ENCODE results near the gene GJB5.
"Not testable (repeated sequence)": the region's sequence is repeated elsewhere in the genome, so short reads cannot be mapped to it uniquely, and the experiment has no call there.

The GJB5 gene

DNA sequence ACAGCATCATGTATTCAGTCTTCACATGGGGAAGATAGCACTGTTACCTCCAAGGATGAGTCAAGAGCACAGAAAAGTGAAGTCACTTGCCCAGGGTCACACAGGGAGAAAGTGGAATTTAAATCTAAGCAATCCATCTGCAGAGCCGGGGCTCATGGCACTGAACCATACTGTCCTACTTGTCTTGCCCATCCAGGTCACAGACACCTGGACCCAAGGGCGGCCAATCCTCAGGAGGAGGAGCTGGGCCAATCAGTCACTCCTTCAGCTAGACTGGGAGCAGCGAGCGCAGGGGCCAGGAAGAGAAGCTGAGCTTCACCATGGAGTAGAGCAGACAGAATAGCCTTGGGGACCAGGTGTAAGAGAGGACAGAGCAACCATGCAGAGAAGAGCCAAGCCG lies 9.2 kb upstream of the GJB5 start:
- DNase-seq (ENCODE audit: low spot score), result no peak

DNA sequence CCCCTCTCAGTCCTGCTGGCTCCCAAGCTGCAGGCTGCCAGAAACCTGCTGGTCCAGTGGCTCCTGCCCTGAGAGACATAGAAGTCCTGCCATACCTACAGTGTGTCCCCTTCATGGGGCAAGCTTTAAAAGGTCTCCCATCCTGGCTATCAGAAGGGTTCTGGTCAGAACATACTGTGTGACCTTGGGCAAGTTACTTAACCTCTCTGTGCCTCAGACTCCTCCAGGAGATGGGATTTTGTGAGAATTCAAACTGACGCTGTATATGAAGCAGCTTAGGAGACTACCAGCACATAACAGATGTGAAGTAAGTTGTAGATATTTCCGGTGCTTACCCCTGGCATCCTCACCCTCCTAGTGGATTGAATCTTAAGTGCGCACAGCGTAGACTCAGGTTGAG lies 8.7 kb upstream of the GJB5 start:
- no peak for DNase-seq (ENCODE audit: low spot score)

DNA sequence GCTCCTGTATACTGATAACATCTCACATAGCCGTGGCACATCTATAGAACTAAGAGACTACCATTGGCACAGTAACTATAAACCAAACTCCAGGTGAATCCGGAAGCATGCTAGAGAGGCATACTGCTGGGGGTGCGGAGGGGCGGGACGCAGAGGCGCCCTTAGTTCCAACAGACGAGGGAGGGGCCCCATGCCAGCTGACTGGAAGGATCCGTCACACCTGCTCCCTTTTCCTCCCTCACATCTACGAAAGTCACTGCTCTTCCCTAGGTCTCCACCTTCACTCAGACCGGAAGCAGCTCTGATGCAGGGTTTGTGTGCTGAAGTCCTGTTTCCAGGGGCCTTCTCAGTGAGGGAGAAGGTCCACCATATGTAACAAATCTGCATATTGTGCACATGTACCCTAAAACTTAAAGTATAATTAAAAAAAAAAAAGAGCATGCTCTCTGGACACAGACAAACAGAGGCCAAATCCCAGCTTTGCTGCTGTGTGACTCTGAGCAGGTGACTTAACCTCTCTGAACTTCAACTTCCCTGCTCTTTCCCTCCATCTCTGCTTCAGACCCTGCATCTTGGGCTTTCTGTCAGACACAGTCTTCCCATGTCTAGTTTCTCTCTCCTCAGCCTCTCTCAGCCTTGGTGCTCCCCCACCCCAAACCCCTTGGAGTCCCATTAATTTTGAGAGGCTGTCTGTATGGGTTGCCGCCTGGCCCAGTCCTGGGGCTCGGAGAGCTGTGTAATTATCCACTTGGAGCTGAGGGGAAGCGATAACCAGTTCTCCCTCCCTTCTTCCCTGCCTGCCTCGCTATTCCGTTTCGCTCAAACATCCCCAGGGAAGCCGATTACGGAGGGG lies 7.8 kb upstream of the GJB5 start:
- DNase-seq (ENCODE audit: low spot score), result no peak

DNA sequence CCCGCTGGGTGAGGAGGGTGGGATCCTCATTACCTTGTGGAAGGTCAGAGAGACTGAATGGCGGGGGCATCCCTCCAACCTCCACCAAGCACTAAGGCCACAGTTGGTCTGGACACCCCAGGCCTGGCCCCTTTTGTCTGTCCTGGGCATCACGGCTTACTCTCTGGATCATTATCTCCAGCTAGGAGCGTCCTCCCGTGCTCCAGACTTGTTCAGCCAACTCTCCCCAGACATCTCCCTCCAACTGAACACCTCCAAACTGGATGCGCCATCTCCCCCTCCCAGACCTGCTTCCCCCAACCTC lies 7.3 kb upstream of the GJB5 start:
- no peak for DNase-seq (ENCODE audit: low spot score)

DNA sequence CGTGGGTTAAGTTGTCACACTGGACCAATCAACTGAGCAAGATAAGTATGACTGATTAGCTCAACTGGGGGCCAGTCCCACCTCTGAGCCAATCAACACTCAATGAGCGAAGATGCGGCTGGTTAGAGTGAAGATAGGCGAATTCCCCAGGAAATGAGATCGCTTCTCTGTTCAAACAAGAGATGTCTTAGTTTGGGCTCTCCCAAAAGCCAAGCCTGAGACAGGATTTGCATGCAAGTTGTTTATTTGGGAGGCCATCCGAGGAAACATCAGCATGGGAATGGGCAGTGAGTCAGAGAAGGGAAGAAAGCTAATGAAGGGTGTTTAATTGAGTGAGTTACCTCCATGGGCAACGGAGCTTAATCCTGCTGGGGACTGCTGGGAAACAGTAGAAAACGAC lies 4.9 kb upstream of the GJB5 start:
- DNase-seq (ENCODE audit: low spot score), result no peak

DNA sequence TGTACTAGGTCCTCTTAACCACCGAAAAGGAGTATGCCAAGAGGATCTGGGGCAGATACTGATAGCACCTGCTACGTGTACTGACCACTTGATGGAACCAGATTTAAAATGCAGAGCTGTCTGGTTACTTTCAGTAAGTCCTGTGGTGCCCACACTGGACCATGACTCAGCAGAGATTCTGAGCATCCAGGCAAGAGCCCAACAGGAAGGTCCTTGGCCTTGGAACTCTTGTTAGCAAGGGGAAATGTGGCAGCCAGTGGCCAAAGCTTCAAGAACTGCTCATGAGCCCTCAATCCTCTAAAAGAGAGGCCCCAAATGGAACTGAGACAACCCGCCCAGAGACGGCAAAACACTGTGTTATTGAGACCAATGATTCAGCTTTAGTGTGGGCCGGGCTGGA lies 4.2 kb upstream of the GJB5 start:
- no peak for DNase-seq (ENCODE audit: low spot score)

DNA sequence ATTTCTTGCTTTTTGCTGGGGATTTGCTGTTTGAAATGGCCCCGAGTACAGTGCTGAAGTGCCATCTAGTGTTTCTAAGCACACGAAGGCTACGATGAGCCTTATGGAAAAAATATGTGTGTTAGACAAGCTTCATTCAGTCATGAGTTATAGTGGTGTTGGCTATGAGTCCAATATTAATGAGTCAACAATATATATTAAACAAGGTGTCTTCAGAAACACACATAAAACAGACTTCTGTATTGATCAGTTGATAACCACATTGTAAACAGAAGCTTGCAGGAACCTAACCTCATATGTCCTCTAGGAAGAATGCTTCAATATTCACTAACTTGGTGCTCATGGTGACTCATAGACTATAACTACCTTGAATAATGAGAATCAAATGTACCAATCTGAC lies 1.7 kb upstream of the GJB5 start:
- DNase-seq (ENCODE audit: low spot score), result no peak

DNA sequence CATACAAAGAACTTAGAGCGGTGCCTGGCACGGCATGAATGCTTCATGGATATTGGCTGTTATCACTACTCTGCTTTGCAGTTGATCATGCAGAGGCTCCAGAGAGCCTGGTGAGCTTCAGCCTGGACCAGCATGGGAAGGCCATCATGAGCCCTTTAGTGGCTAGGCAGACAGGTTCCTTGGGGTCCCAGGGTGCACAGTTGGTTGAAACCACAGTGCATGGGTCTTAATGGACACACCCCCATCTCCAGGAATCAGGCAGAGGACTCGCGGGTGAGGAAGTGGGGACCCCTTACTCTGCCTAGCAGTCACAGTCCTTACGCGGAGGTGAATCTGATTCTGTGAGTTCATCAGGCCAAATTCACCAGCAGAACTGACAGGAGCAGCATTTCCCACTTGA lies 1.1 kb downstream of the GJB5 start:
- no peak for DNase-seq (ENCODE audit: low spot score)

DNA sequence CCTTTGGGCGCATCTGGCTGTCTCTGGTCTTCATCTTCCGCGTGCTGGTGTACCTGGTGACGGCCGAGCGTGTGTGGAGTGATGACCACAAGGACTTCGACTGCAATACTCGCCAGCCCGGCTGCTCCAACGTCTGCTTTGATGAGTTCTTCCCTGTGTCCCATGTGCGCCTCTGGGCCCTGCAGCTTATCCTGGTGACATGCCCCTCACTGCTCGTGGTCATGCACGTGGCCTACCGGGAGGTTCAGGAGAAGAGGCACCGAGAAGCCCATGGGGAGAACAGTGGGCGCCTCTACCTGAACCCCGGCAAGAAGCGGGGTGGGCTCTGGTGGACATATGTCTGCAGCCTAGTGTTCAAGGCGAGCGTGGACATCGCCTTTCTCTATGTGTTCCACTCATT lies 2.5 kb downstream of the GJB5 start:
- DNase-seq (ENCODE audit: low spot score), result no peak

DNA sequence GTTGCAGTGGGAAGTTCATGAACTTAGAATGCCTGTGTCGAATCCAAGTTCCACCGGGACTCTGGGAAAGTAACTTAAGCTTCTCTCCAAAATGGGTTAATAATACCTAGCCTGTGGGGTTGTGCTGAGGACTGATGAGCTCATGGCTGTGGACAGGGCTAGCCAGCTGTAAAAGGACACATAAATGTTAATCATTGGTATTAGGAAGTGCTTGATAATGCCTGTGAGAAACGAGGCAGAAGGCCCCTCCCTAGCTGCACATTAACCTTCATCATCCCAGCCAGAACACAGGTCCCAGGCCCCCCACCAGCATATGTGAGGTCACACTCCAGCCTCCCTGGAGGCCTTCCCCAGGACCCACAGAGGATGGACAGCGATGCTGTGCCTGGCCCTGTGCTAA lies 3.9 kb downstream of the GJB5 start:
- no peak for DNase-seq (ENCODE audit: low spot score)

DNA sequence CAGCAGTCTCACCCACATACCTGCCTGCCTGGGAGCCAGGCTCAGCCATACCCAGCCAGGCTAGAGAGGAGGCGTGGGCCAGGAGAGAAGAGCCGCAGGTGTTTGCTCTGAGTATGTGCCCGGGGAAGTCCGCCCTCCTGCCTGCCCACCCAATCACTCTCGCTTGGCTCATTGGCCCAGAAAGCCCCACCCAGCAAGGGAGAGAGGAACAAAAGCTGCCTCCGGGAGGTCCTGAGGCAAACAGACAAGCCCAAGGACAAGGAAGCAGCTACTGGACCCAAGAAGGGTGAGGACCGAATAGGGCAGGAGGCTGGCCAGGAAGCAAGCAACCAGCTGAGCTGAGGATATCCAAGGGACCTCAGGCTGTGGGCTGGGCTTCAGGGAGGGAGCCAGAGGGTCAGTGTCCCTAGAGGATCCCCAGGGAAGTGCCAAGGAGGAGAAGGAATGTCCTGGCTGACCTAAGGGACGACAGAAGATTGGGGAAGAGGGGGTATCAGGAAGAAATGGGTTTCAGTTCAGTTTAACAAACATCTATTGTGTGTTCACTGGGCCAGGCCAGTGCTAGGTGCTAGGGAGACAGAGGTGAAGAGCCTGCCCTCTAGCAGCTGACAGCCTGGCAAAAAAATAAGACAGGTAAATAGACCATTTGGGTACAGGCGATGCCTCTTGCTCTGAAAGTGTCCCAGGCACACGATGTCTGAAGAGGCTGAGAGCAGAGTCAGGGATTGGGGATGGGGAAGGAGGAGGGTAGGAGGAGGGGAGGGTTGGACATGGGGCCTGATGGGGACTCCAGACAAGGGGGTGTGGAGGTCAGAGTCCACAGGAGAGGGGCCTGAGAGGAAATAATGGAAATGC lies 4.9 kb downstream of the GJB5 start, which contains the start of gene GJB4:
GJB4 (plus strand) TSS at position 238 of the 855 bp plus-strand sequence. CDS start 1,515 bp downstream, outside the sequence.
- no peak for DNase-seq (ENCODE audit: low spot score)

DNA sequence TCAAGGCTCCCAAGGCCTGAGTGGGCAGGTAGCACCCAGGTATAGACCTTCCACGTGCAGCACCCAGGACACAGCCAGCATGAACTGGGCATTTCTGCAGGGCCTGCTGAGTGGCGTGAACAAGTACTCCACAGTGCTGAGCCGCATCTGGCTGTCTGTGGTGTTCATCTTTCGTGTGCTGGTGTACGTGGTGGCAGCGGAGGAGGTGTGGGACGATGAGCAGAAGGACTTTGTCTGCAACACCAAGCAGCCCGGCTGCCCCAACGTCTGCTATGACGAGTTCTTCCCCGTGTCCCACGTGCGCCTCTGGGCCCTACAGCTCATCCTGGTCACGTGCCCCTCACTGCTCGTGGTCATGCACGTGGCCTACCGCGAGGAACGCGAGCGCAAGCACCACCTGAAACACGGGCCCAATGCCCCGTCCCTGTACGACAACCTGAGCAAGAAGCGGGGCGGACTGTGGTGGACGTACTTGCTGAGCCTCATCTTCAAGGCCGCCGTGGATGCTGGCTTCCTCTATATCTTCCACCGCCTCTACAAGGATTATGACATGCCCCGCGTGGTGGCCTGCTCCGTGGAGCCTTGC lies 6.4 kb downstream of the GJB5 start:
- no peak for DNase-seq (ENCODE audit: low spot score)

DNA sequence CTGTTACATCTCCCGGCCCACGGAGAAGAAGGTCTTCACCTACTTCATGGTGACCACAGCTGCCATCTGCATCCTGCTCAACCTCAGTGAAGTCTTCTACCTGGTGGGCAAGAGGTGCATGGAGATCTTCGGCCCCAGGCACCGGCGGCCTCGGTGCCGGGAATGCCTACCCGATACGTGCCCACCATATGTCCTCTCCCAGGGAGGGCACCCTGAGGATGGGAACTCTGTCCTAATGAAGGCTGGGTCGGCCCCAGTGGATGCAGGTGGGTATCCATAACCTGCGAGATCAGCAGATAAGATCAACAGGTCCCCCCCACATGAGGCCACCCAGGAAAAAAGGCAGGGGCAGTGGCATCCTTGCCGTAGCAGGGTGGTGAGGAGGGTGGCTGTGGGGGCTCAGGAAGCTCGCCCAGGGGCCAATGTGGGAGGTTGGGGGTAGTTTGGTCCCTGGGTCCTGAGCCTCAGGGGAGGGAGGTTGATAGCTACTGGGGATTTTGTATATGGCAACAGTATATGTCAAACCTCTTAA lies 7.0 kb downstream of the GJB5 start:
- DNase-seq (ENCODE audit: low spot score), result no peak

DNA sequence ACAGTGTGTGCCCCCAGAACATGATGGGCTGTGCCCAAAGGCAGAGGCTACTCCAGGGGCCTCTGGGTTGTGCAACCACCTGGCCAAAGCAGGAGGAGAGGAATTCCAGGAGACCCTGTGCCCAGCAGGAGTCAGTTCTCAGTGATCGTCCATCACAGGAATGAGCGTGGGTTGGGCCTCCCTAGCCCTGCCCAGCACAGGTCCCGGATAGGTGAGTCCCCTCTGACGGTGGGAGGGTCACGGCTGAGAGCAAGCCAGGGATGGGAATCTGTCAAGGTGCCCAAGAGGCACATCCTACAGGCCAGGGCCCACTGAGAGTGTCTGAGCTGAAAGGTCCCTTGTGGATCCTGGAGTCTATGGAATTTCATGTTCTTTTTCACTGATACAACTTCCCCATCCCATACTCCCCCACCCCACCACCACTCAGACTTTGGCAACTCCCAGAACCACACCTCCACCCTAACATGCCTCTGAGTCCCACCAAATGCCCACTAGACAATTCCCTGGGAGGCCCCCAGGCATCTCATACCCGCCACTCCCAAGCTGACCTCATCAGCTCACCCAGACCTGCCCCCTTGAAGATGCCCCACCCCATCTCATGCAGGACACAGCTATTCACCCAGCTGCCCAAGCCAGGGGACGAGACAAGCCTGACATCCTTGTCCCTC lies 7.8 kb downstream of the GJB5 start:
- no peak for DNase-seq (ENCODE audit: low spot score)

DNA sequence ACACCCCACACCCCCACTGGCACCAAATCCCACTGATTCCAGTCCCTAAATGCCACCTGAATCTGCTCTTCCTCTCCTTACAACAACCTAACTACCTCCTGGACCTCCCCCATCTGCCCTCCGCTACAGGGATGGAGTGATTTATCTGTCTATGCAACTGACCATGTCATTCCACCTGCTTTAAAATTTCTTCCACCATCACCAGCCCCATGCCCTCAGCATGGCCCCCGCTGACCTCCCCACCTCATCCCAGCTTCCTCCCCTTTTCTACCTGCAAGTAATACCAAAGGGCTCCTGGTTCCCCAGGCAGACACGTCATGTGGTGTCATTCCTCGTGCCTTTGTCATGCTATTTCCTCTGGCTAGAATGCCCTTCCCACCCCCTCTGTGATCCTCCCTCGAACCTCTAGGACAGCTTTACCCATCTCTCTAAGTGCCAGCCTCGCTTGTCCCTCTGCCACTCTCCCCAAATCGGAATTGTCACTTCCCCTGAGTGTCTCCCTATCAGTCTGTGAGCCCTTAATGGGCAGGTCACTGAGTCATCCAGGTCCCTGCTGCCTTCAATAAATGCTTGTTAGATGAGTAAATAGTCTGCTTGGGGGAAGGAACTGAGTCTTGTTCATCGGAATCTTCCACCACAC lies 8.4 kb downstream of the GJB5 start:
- no peak for DNase-seq (ENCODE audit: low spot score)

DNA sequence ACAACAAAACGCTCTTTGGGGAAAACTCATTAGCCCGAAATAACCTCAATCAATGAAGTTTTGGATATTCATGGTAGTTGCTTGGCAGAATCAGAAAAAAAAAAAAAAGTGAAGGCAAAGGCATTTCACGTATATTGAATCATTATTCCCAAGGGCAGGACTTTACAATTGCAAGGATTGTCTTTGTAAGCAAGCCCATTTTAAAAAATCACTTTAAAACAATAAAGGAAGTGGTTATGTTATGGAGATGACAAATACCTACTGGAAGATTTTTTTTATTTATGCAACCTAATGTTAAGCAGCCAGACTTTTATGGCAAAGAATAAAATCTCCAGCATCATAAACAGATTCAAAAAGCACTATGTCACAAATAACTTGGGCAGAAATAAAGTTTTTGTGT lies 14.0 kb downstream of the GJB5 start:
- DNase-seq (ENCODE audit: low spot score), result no peak

DNA sequence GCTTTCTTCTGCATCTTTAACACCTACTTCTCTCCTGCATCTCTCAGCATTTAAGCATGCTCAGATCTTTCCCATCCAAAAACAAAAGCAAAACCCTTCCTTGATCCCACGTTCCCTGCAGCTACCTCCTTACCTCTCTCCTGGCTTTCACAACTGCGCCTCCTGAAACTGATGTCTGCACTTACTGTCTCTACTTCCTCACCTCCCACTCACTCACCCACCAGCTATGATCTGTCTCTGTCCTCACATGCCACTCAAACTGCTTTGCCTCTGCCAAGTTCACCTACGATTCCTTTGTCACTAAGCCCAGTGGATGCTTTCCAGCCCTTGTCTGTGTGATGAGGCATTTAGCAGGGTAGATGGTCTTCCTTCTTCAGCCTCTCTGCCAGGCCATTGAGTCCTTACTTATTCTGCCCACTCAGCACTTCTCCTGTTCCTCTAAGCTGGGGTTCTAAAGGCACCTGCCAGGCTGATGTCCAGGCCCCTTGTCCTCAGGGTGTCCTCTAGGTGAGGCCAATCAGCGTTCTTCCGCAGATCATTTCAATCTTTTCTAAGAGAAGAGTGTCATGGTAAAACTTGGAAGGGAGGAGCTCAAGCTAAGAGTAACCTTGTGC lies 16.2 kb downstream of the GJB5 start:
- no peak for DNase-seq (ENCODE audit: low spot score)

DNA sequence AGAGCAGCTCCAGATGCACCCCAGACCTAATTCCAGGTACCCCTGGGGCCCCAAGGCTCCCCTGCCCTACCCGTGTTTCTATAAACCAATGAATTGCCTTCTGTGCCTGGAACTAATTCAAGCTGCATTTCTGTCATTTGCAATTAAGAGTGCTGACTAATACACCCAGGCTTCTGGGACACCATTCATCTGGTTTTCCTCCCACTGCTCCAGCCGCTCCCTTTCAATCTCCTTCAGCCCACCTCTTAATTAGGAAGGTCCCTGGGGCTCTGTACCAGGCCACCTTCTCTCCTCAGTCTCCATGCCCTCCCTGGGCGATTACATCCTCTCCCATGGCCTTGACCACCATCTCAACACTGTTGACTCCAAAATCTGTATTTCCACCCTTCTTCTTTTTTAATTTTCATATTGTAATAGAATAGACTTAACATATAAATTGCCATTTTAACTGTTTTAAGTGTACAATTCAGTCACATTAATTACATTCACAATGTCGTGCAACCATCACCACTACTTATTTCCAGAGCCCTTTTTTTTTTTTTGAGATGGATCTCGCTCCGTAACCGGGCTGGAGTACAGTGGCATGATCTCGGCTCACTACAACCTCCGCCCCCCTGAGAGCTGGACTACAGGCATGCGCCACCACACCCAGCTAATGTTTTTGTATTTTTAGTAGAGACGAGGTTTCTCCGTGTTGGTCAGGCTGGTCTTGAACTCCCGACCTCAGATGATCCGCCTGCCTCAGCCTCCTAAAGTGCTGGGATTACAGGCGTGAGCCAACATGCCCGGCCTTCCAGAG lies 16.9 kb downstream of the GJB5 start:
- no peak for DNase-seq (ENCODE audit: low spot score)

DNA sequence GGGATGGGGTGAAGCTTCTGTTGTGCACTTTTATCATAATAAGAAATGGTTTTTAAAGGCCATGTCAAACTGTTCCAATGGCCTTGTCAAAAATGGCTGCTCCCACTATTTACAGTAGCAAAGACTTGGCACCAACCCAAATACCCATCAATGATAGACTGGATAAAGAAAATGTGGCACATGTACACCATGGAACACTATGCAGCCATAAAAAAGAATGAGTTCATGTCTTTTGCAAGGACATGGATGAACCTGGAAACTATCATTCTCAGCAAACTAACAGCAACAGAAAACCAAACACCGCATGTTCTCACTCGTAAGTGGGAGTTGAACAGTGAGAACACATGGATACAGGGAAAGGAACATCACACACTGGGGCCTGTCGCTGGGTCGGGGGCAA lies 18.3 kb downstream of the GJB5 start:
- not testable (repeated sequence) for DNase-seq (ENCODE audit: low spot score)

DNA sequence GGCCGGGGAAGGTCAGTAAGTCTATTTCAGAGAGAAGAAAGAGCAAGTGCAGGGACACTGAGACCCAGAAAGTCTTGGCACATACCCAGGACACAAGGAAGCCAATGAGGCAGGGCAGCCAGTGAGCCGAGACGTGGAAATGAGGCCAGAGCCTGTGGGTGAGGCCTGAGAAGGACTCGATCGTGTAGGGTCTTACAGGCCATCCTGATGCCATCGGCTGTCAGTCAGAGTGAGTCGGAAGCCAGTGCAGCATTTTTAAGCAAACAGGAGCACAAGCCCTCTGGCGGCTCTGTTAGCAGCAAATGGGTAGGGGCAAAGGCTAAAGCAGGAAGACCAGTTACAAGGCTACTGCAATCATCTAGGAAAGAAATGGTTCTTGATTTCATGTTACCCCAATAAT lies 20.1 kb downstream of the GJB5 start:
- no peak for DNase-seq (ENCODE audit: low spot score)

DNA sequence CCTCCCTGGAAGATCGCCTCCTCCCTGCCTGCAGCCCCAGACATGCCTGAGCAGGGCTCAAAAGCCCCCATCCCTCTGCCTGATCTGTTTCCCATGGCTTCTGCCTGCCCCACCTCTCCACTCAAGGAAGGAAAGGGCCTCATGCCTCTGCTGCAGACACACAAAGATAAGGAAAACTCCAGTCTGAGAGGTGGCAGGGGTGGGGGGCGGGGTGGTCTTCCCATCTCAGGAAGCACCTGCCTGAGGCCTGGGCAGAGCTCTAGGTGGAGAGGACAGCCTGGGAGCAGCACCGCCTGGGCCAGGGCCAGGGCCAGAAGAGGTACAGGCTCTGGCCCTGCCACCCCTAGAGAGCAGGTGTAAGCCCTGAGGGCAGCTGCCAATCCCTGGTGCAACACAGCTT lies 22.1 kb downstream of the GJB5 start:
- no peak for DNase-seq (ENCODE audit: low spot score)

Data from ecto neural progenitor cell (in vitro differentiated cells).